OCI-M1 (cell line): ENCODE measurements around the gene LPAR1.
A peak's percentile ranks its signal among the peaks of the same experiment; 100 is the strongest.

Source experiments
- DNase-seq: peaks from one replicate; lab custom pipeline; 2025; lab: John Stamatoyannopoulos, UW

Gene LPAR1

GRCh38 chr9:110999379-110999778 is 38.9 kb downstream of the LPAR1 start:
- DNase-seq: no peak

GRCh38 chr9:110997847-110998246 is 40.4 kb downstream of the LPAR1 start:
- DNase-seq: no peak

- DNase-seq: no peak
These were observed 41.6 kb downstream of the LPAR1 start for GRCh38 chr9:110996436-110997220.

DNA sequence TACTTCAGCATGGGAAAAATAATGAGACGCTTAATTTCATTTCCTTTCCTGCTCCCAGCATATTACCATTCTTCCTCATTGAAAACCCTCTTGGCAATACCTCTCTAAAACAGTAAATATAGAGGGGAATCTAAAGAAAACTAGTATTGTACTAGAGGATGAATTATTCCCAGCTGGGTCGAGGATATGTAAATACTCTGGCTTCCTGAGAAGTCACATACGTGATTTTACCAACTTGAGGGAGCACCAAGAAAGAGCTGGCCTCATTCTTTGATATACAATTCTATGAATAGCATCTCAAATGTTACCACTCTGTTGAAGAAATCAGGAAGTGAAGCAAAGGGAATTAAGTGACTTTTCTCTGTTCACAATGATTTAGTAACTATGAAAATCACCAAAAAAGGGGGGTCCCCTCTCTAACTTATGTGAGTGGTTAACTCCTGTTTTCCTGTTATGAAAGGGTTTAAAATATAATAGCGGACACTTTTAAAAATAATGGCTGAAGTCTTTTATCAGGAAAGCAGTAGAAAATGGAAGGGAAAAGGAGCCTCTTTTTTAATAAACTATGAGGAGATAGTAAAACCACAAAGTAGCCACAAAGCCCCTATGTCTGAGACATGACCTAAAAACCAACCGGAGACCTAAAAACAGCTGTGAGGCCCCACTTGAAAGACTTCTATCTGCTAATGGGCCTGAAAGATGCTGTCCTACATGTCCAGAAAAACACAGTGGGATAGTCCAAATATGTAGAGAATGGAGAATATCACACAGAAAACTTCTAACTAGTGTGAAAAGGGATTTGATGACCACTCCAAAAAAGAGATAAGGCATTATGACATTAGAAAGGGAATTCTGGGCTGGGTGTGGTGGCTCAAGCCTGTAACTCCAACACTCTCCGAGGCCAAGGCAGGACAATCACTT is 42.6 kb downstream of the LPAR1 start:
- peak; percentile 51 for DNase-seq

- peak; percentile 55 for DNase-seq
These were observed 43.5 kb downstream of the LPAR1 start for GRCh38 chr9:110994771-110995241.

GRCh38 chr9:110990481-110990880 is 47.8 kb downstream of the LPAR1 start:
- DNase-seq: no peak

DNA sequence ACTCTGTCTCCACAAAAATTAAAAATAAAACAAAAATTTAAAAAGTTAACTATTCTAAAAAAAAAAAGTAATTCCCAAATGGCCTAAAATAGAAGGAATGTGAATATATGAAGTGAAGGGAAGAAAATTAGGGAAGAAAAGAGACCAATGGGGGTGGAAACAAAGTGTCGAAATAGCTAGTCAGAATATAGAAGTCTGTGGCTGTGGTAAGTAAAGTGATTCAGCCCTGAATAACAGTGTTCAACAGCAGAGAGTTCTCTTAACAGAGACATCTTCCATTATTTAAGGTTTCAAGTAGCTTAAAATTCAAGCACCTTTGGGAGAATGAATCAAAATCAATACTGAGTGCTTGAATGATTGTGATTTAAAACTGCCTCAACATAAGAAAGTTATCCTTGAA is 51.7 kb downstream of the LPAR1 start:
- DNase-seq: no peak

DNA sequence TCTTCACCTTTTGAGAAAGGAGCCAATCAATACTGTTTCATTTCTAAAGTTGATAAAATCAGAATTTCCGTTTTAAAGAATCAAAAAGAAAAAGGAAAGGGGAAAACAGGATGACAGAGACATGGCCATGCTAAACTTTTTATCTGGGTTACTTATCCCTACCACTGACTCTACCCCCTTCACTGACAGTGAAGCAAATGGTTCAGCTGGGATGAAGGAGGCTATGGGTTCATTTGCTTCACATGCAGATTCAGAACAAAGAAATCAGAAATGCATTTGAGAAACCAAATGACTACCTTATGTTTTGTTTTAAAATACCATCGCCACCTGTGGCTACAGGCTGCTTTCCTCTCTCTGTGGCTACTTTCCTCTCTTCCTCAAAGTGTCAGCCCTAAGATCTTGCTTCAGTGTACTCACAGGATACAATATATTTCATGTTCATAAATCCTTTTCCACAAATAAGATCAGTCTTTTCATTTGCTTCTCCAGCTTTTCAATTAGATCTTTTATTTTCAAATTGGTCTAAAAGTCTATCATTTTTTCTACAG is 53.3 kb downstream of the LPAR1 start:
- DNase-seq: no peak

DNA sequence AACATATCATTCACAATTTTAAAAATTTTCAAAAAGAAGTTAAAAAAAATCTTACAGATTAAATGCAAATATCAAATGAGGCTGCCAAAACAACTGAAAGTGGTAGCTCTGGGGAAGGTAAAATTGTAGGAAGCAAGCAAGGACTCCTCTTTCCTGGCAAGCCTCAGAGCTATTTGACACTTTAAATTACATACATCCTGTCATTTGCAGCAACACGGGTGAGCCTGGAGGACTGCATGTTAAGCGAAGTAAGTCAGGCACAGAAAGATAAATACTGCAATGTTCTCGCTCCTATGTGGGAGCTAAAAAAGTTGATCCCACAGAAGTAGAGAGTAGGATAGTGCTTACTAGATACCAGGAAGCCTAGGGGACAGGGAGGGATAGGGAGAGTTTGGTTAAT is 58.0 kb downstream of the LPAR1 start:
- no peak for DNase-seq

DNA sequence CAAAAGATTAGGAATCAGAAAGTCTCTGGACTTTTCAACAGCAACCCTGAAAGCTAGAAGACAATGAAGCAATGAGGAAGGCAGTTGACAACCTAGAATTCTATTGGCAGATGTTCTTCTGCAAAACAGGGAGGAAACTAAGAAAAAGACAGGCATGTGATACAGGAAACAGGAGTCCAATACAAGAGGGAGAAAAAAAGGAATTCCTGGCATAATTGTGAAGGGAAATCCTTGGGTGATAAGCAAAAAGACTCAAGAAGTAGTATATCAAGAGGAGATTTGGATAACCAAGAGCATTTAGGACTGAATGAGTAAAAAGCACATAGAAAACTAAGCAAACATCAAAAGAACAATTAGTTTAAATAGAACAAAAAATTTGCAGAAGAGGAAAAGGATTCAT is 58.6 kb downstream of the LPAR1 start:
- DNase-seq: no peak

DNA sequence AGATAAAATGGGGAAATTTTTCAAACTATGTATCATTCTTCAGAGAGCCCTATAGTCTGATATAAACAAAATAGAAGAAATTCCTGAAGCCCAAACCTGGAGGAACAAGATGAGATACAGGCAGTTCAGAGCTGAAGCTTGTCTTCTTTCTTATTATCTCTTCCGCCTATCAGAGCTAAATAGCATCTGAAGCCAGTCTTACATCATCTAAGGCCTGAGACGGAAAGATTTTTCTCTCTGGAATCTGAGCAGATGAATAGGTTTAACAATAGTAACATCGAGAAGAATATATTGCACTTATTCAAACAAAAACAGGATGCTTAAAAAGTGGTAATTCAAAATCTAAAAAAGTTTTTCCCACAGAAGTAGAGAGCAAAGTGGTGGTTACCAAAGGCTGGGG is 59.8 kb downstream of the LPAR1 start:
- no peak for DNase-seq

DNA sequence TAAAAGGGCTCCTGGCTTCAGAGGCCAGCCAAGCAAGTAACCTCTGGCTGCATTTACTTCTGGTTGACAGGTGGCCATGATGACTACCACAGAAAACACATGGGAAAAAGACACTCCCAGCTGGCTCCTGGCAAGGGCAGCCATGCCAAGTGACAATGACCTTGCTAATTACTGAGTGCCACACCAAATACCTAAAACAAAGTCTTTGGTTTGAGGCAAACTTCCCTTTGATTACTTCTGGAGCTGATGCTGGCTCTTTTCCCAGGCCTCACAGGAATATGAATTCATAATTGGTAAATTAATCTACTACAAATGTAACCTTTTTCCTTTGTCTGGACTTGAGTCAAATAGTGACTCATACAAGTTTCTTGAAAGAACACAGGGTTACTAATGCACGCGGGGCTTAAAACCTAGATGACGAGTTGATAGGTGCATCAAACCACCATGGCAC is 61.0 kb downstream of the LPAR1 start:
- no peak for DNase-seq

DNA sequence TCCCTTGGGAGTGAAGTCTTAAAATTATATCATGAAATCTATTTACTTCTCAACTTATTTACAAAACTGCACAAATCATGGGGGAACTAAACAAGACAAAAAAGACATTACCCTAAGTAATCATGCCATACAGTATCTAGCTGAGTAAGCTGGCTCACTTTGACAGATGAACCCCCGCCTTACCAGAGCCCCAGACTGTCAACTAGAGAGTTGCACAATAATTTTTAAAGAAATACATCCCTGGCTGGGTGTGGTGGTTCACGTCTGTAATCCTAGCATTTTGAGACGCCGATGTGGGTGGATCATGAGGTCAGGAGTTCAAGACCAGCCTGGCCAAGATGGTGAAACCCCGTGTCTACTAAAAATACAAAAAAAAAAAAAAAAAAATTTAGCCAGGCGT is 62.3 kb downstream of the LPAR1 start:
- no peak for DNase-seq

- no peak for DNase-seq
These were observed 63.0 kb downstream of the LPAR1 start for GRCh38 chr9:110975278-110975677.

- no peak for DNase-seq
These were observed 66.6 kb downstream of the LPAR1 start for GRCh38 chr9:110971705-110972104.

GRCh38 chr9:110971234-110971633 is 67.0 kb downstream of the LPAR1 start:
- no peak for DNase-seq

DNA sequence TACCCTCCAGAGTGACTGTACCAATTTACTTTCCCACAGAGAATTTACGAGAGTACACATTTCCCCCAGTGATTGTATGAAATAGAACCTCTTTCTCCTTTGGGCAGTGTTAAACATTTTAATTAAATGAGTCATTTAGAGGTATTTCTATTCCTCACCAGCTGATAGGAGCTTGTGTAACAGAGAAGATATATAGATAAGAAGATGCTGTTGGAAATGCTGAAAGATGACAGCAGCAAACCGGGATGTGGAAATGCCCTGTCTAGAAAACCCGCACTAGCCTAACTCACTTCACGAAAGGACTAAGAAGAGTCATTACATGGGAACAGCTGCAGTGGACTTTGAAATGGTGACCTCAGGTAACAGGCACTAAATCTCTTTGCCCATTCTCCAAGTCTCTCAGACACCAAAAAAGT is 68.3 kb downstream of the LPAR1 start:
- DNase-seq: no peak

DNA sequence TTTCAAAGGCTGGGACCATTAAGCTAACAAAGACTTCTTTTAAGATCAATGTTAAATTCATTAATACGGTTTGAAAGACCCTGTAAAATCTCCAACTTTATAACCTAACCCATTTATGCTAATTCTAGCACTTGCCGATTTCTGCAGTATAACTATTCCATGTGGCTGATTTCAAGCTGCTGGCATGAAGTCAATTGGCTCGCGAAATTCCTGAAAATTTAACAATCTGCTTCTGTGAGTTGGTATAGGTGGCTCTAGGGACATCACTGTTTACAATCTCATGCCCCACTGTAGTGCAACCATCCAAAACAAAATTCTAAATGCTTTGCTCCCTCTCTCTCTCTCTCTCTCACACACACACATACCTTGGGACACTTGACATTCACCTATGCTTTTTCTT is 70.2 kb downstream of the LPAR1 start:
- no peak for DNase-seq

GRCh38 chr9:110967196-110967595 is 71.1 kb downstream of the LPAR1 start:
- no peak for DNase-seq

GRCh38 chr9:110960288-110960687 is 78.0 kb downstream of the LPAR1 start:
- no peak for DNase-seq

DNA sequence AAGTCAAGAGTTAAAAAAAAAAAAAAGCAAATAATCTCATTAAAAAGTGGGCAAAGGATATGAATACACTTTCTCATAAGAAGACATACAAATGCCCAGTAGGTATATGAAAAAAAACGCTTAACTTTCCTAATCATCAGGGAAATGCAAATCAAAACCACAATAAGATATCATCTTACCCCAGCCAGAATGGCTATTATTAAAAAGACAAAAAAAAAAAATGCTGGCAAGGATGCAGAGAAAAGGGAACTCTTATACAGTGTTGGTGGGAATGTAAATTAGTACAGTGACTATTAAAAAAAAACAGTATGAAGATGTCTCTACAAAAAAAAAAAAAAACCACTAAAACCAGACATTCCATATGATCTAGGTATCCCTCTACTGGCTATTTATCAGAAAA is 79.4 kb downstream of the LPAR1 start:
- no peak for DNase-seq

- DNase-seq: peak; percentile 75
These were observed 83.4 kb downstream of the LPAR1 start for GRCh38 chr9:110954822-110955291.

GRCh38 chr9:110952540-110952859 is 85.8 kb downstream of the LPAR1 start:
- no peak for DNase-seq
